GM12878 (cell line): ENCODE measurements around the gene TTC33. TPM values are rescaled to one million over a fixed set of nuclear protein-coding genes. Genes with fewer than 3 reads are reported as not detected.

Experiments used
- ATAC-seq: fragments of 200-7000 bp; cut with Tn5 transposase; 3 replicates; pipeline ENCODE4 v1.9.1; 2020; ENCODE audit warnings: mild to moderate bottlenecking, moderate library complexity
- BruUV-seq: library from RNA; stranded (reverse); fragments of 400-500 nt; replicated peaks from 2 replicates; lab custom pipeline; 2021; lab: Mats Ljungman, UMichigan
- CTCF ChIA-PET: fragments of 300-600 bp; sonication (Branson Sonifier 250); formaldehyde crosslinking; extraction: SDS; loops from one replicate; lab custom pipeline; 2021; ENCODE audit warnings: inconsistent platforms; lab: Yijun Ruan, JAX
- POLR2A ChIA-PET: fragments of 350-600 bp; formaldehyde crosslinking; extraction: SDS; loops from one replicate; lab custom pipeline; 2021; ENCODE audit warnings: inconsistent platforms; lab: Charles Lee
- RAD21 ChIA-PET: fragments of 300-600 bp; sonication (Branson Sonifier 250); formaldehyde crosslinking; loops from one replicate; lab custom pipeline; 2023; ENCODE audit warnings: antibody characterized with exemption; ENCODE audit not compliant: unreplicated experiment; lab: Charles Lee
- SMC1A ChIA-PET: fragments of 300-600 bp; sonication (Branson Sonifier 250); formaldehyde crosslinking; loops from one replicate; lab custom pipeline; 2023; ENCODE audit not compliant: unreplicated experiment, uncharacterized antibody; lab: Charles Lee
- DNase-seq: peaks from one replicate; pipeline ENCODE4 v3.0.0-alpha.2; 2011; ENCODE audit warnings: low read depth, low spot score
- FAIRE-seq: peaks from 3 replicates; lab custom pipeline; 2011; peaks lifted over from hg19 to GRCh38; lab: Jason Lieb, UNC
- H2AFZ ChIP-seq: 2 replicates; pipeline ENCODE4 v1.6.0; 2011; ENCODE audit warnings: low read depth, low read length, control low read depth; ENCODE audit not compliant: control insufficient read depth
- H3K27ac ChIP-seq: 2 replicates; pipeline ENCODE4 v1.5.1; 2011; ENCODE audit warnings: control low read depth; ENCODE audit not compliant: control insufficient read depth, insufficient read depth
- H3K27me3 ChIP-seq, 2 experiments: replicated peaks in 1 of 2; 2 replicates each; pipeline versions ENCODE4 v1.6.0 to v1.6.1; 2011; ENCODE audit warnings: low read length in 1 of 2; ENCODE audit not compliant: control insufficient read depth in 2 of 2, insufficient read depth in 2 of 2
- H3K36me3 ChIP-seq, 2 experiments: 2 replicates each; pipeline ENCODE4 v1.5.1; 2011; ENCODE audit warnings: low read length in 1 of 2; ENCODE audit not compliant: control insufficient read depth in 2 of 2, insufficient read depth in 2 of 2
- H3K4me1 ChIP-seq: 2 replicates; pipeline ENCODE4 v1.6.1; 2011; ENCODE audit warnings: mild to moderate bottlenecking, low read length, moderate library complexity, mixed read lengths; ENCODE audit not compliant: control insufficient read depth, insufficient read depth
- H3K4me2 ChIP-seq: 2 replicates; pipeline ENCODE4 v1.6.0; 2011; ENCODE audit warnings: control low read depth; ENCODE audit not compliant: control insufficient read depth, insufficient read depth
- H3K4me3 ChIP-seq: fragments of 200-600 bp; sonication (generic); 2 replicates; pipeline ENCODE4 v1.5.1; 2016
- H3K79me2 ChIP-seq: 2 replicates; pipeline ENCODE4 v1.6.0; 2011; ENCODE audit warnings: low read length; ENCODE audit not compliant: control insufficient read depth, insufficient read depth
- H3K9ac ChIP-seq: 2 replicates; pipeline ENCODE4 v1.8.0; 2011; ENCODE audit warnings: low read length, control low read depth, mixed read lengths; ENCODE audit not compliant: control insufficient read depth, insufficient read depth
- H3K9me3 ChIP-seq: replicated peaks from 3 replicates; pipeline ENCODE4 v1.5.1; 2011; ENCODE audit warnings: mild to moderate bottlenecking, low read length; ENCODE audit not compliant: control insufficient read depth, insufficient read depth
- H4K20me1 ChIP-seq: 2 replicates; pipeline ENCODE4 v1.6.0; 2011; ENCODE audit not compliant: control insufficient read depth, insufficient read depth
- BRCA1 ChIP-seq: IDR thresholded peaks from 2 replicates; pipeline ENCODE4 v1.6.1; 2011; ENCODE audit warnings: low read depth, low read length, improper control_type of control experiment
- CBX5 ChIP-seq: sonication (generic); IDR thresholded peaks from 2 replicates; pipeline ENCODE4 v1.6.1; 2016; ENCODE audit warnings: low read depth, moderate library complexity, mild to moderate bottlenecking, inconsistent platforms
- ESRRA ChIP-seq: IDR thresholded peaks from 2 replicates; pipeline ENCODE4 v1.6.1; 2012; ENCODE audit warnings: mild to moderate bottlenecking, low read length, improper control_type of control experiment
- HDAC6 ChIP-seq: fragments of 200-600 bp; sonication (generic); IDR thresholded peaks from one replicate; pipeline ENCODE4 v1.8.0; 2017; ENCODE audit warnings: antibody characterized with exemption; ENCODE audit not compliant: unreplicated experiment
- HDGF ChIP-seq: fragments of 450-650 bp; IDR thresholded peaks from 2 replicates; pipeline ENCODE4 v1.6.1; 2016; ENCODE audit warnings: antibody characterized with exemption
- MEF2B ChIP-seq: fragments of 450-650 bp; IDR thresholded peaks from 2 replicates; pipeline ENCODE4 v1.6.1; 2018; ENCODE audit warnings: mild to moderate bottlenecking, moderate library complexity; ENCODE audit not compliant: partially characterized antibody, poor library complexity, severe bottlenecking
- NBN ChIP-seq: fragments of 450-650 bp; IDR thresholded peaks from 2 replicates; pipeline ENCODE4 v1.6.1; 2016
- NFYA ChIP-seq: IDR thresholded peaks from 2 replicates; pipeline ENCODE4 v1.6.1; 2011; ENCODE audit warnings: low read depth, mild to moderate bottlenecking, low read length, improper control_type of control experiment, borderline replicate concordance
- PML ChIP-seq: IDR thresholded peaks from 2 replicates; pipeline ENCODE4 v1.6.1; 2012; ENCODE audit warnings: low read length, inconsistent platforms
- POLR2AphosphoS2 ChIP-seq: IDR thresholded peaks from 2 replicates; pipeline ENCODE4 v1.6.1; 2011; ENCODE audit warnings: low read depth, mild to moderate bottlenecking, low read length, improper control_type of control experiment, moderate library complexity
- RAD21 ChIP-seq: IDR thresholded peaks from 2 replicates; pipeline ENCODE4 v1.6.1; 2011; ENCODE audit warnings: mild to moderate bottlenecking, low read depth, low read length, moderate library complexity; ENCODE audit not compliant: insufficient read depth
- RFX5 ChIP-seq: IDR thresholded peaks from 2 replicates; pipeline ENCODE4 v1.6.1; 2011; ENCODE audit warnings: low read depth, low read length, improper control_type of control experiment
- TARDBP ChIP-seq: IDR thresholded peaks from 2 replicates; pipeline ENCODE4 v1.6.1; 2016; ENCODE audit warnings: borderline replicate concordance
- TBL1XR1 ChIP-seq: IDR thresholded peaks from 2 replicates; pipeline ENCODE4 v1.6.1; 2012; ENCODE audit warnings: low read depth, low read length, improper control_type of control experiment
- ZBTB4 ChIP-seq: fragments of 450-650 bp; formaldehyde crosslinking; IDR thresholded peaks from 2 replicates; pipeline ENCODE4 v1.4.0; 2022; ENCODE audit warnings: mild to moderate bottlenecking, moderate library complexity
- ZNF384 ChIP-seq: IDR thresholded peaks from 2 replicates; pipeline ENCODE4 v1.6.1; 2012; ENCODE audit warnings: low read depth, mild to moderate bottlenecking, low read length, improper control_type of control experiment, borderline replicate concordance
- ZNF592 ChIP-seq: fragments of 450-650 bp; IDR thresholded peaks from 2 replicates; pipeline ENCODE4 v1.6.1; 2017; ENCODE audit warnings: mild to moderate bottlenecking, moderate library complexity
- WGBS: methylation state at CpG from one replicate; pipeline ENCODE4 v1.1.6; 2016; ENCODE audit warnings: low lambda C conversion rate; ENCODE audit not compliant: insufficient replicate concordance, insufficient coverage; ENCODE audit errors: missing lambda C conversion rate; 5-methylcytosine and 5-hydroxymethylcytosine counted together
- in situ Hi-C: fragments of 300-500 bp; cut with MboI; formaldehyde crosslinking; loops from 9 replicates; pipeline ENCODE4 v1.14.3; 2018; ENCODE audit warnings: mixed read lengths
- intact Hi-C: fragments of 100-400 bp; cut with micrococcal nuclease; formaldehyde crosslinking; loops from one replicate; pipeline ENCODE4 v1.14.2; 2022; ENCODE audit not compliant: unreplicated experiment
- polyA plus RNA-seq, 11 experiments: library from polyadenylated mRNA; depleted of rRNA in 4 of 11; unstranded in 6 of 11; stranded (reverse) in 5 of 11; fragments of >200 nt; fragmentation: Nextera tagmentation in 4 of 11; fragmentation: Illumina TruSeq in 1 of 11; extraction: Ambion mirVana in 4 of 11; extraction: Trizol in 1 of 11; gene quantifications; 1 replicate in 1 of 11; 2 replicates in 10 of 11; pipeline versions ENCODE4 v1.2.1 to v1.2.3, GENCODE V29; 2011 to 2016; ENCODE audit warnings: inconsistent platforms in 2 of 11, missing spikeins in 2 of 11, low read depth in 1 of 11
- total RNA-seq, 4 experiments: library from RNA; depleted of rRNA in 3 of 4; stranded (reverse); fragments of >200 nt in 3 of 4; fragmentation: Illumina TruSeq in 1 of 4; extraction: Trizol in 1 of 4; gene quantifications; 2 replicates each; pipeline versions ENCODE4 v1.2.1 to v1.2.3, GENCODE V29; 2013 to 2021

TTC33 gene
- total and polyA plus RNA-seq, 10 of the 15 experiments (the other 5 are each of a cell fraction or from before 2014, with no cell fraction given), result 7.9 to 22.3 (median 14.6) TPM

- ChIA-PET CTCF (interaction anchor here (0.7 kb wide), 1 partner anchor 11 kb away, joined by 3 read pairs; no protein-coding TSS in a partner anchor), SMC1A (interaction anchor here (0.6 to 2.3 kb wide), 2 partner anchors 11 to 22 kb away, joined by 3 to 5 read pairs; no protein-coding TSS in a partner anchor), RAD21 (interaction anchor here (0.6 kb wide), 1 partner anchor 31 kb away, joined by 3 read pairs; no protein-coding TSS in a partner anchor), POLR2A (interaction anchor here (0.6 kb wide), 1 partner anchor 519 kb away, joined by 4 read pairs; no protein-coding TSS in a partner anchor)
- H3K4me1 ChIP-seq, result peaks cover 6% of the 10 kb centered on the region
- H2AFZ ChIP-seq, result no peak overlapping the region
- H3K27ac ChIP-seq, result no peak overlapping the region
- intact Hi-C loops (no loop called here), in situ Hi-C loops (no loop called here)
- DNase-seq, result no peak
- no peak for FAIRE-seq
- no peak for ATAC-seq
- no peak overlapping the region for H3K4me3 ChIP-seq
- no peaks in the 10 kb centered on the region for H3K9me3 ChIP-seq
- BruUV-seq, result no TSS peak
- H3K27me3 ChIP-seq, result no peaks in the 10 kb centered on the region
- no peak for TF ChIP-seq ZNF592
- TF ChIP-seq POLR2AphosphoS2, result no peak
- no peak for TF ChIP-seq RFX5
- no peak for TF ChIP-seq HDGF
- no peak for TF ChIP-seq NBN
- no peak for TF ChIP-seq NFYA
- TF ChIP-seq CBX5, result no peak
- TF ChIP-seq MEF2B, result no peak
- TF ChIP-seq TARDBP, result no peak
- TF ChIP-seq ZNF384, result no peak
- TF ChIP-seq PML, result no peak
- no peak for TF ChIP-seq BRCA1
- no peak for TF ChIP-seq RAD21
- no peak for TF ChIP-seq ZBTB4
- no peak for TF ChIP-seq TBL1XR1
- TF ChIP-seq HDAC6, result no peak
- TF ChIP-seq ESRRA, result no peak
- TF ChIP-seq, all 136 proteins: peak for 0
- Histone ChIP-seq H3K36me3 (no peaks in the 10 kb centered on the region), H4K20me1 (no peaks in the 10 kb centered on the region), H3K79me2 (no peaks in the 10 kb centered on the region), H3K4me2 (no peak overlapping the region), H3K9ac (no peak overlapping the region)
- WGBS, result 79% methylated on average over 4 of the region's 4 CpGs
Observed at GRCh38 chr5:40654377-40654991, 101.3 kb downstream of the TTC33 start.
